ENCODE data around the gene SFPQ.

DNA sequence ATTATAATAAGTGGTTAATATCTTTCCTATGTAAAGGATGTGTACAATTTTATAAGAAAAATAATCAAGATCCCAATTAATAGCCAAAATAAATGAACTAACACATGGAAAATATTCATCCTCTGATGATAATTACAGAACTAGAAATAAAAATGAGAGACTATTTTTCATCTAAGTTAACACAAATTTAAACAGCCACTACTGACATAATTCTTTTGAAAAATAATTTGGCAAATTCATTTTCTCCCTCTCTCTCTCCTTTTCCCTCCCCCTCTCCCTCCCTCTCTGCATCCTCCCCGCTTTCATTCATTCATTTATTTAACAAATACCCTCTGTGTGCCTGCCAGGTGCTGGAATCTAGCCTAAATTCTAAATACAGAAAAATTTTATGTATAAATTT lies 10.3 kb upstream of the SFPQ start:
- TF ChIP-seq, protein P1, sequence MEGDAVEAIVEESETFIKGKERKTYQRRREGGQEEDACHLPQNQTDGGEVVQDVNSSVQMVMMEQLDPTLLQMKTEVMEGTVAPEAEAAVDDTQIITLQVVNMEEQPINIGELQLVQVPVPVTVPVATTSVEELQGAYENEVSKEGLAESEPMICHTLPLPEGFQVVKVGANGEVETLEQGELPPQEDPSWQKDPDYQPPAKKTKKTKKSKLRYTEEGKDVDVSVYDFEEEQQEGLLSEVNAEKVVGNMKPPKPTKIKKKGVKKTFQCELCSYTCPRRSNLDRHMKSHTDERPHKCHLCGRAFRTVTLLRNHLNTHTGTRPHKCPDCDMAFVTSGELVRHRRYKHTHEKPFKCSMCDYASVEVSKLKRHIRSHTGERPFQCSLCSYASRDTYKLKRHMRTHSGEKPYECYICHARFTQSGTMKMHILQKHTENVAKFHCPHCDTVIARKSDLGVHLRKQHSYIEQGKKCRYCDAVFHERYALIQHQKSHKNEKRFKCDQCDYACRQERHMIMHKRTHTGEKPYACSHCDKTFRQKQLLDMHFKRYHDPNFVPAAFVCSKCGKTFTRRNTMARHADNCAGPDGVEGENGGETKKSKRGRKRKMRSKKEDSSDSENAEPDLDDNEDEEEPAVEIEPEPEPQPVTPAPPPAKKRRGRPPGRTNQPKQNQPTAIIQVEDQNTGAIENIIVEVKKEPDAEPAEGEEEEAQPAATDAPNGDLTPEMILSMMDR (IDR thresholded peaks at IDR 0.05; ENCODE audit: low read length), result no peak
- no peak for TF ChIP-seq EZH2 (IDR thresholded peaks at IDR 0.05; ENCODE audit: borderline replicate concordance, low read length)
